Pancreas (tissue), 10 donors: ENCODE results near the gene SPP1. TPM values are rescaled to one million over a fixed set of nuclear protein-coding genes. Genes with fewer than 3 reads are reported as not detected.
"Not testable (repeated sequence)": the region's sequence is repeated elsewhere in the genome, so short reads cannot be mapped to it uniquely, and the experiment has no call there.

Source experiments
- ATAC-seq, 4 donors: fragments of 200-7000 bp; cut with Tn5 transposase; one replicate each; pipeline versions ENCODE4 v1.8.0 to v1.9.1; 2020; ENCODE audit warnings: mild to moderate bottlenecking in 4 of 4, moderate library complexity in 4 of 4
- DNase-seq, 6 donors: peaks; one replicate each; pipeline ENCODE4 v3.0.0-alpha.2; 2020
- FAIRE-seq: peaks from 2 replicates; lab custom pipeline; 2012; peaks lifted over from hg19 to GRCh38; lab: Jason Lieb, UNC
- H3K27ac ChIP-seq, 4 donors: fragments of 200-600 bp; sonication (generic); 1 replicate in 3 of 4; 2 replicates in 1 of 4; pipeline versions ENCODE4 v1.5.0 to v1.8.0; 2020
- H3K27me3 ChIP-seq, 4 donors: fragments of 200-600 bp; one replicate each; pipeline ENCODE4 v1.8.0; 2021
- H3K36me3 ChIP-seq, 3 donors: fragments of 200-600 bp; sonication (generic) in 1 of 3; one replicate each; pipeline versions ENCODE4 v1.5.0 to v1.8.0; 2020 to 2021
- H3K4me1 ChIP-seq, 3 donors: fragments of 200-600 bp; one replicate each; pipeline ENCODE4 v1.8.0; 2021
- H3K4me3 ChIP-seq, 4 donors: fragments of 200-600 bp; sonication (generic) in 2 of 4; one replicate each; pipeline versions ENCODE4 v1.5.0 to v1.8.0; 2020 to 2021
- H3K9me3 ChIP-seq, 4 donors: fragments of 200-600 bp; one replicate each; pipeline ENCODE4 v1.8.0; 2021
- CTCF ChIP-seq, 4 donors: fragments of 200-600 bp; sonication (generic) in 3 of 4; IDR thresholded peaks; one replicate each; pipeline versions ENCODE4 v1.5.0 to v1.8.0; 2021; ENCODE audit warnings: antibody characterized with exemption in 4 of 4
- WGBS, 2 donors: extraction: QIAGEN DNeasy Blood & Tissue Kit; methylation state at CpG; one replicate each; pipeline ENCODE4 v1.1.7; 2013; 5-methylcytosine and 5-hydroxymethylcytosine counted together
- intact Hi-C, 3 donors: fragments of 100-400 bp; cut with DNase I; formaldehyde crosslinking; loops; one replicate each; pipeline versions ENCODE4 v1.11.1 to v1.14.2; 2022
- polyA plus RNA-seq, 2 donors: library from polyadenylated mRNA; stranded (reverse); fragments of 200-250 nt; gene quantifications; one replicate each; pipeline ENCODE4 v1.2.3, GENCODE V29; 2013
- total RNA-seq, 6 donors: library from RNA; stranded (reverse); fragmentation: NEBNext Ultra II Directional in 4 of 6; extraction: Animal tissue kit (Norgen Biotek cat#: 25700) in 4 of 6; gene quantifications; one replicate each; pipeline versions ENCODE4 v1.2.1 to v1.2.4, GENCODE V29; 2021 to 2023
- donor health status: healthy with polysubstance abuse.
- donor health status: DM: no; HTN: no; CAD: no; lungs with moderate emphysema.
- donor health status: DM: no; HTN: no; CAD: no.
- donor health status: control.
- donor health status: control.
- donor health status: Bipolar disorder and iron deficiency.
- donor health status: DM: yes; HTN: yes; CAD: no.
- donor health status: DM: no; HTN: no; CAD: no.
- donor health status: DM: no; HTN: no; CAD: no.
- donor health status: DM: yes; HTN: yes; CAD: no.

The SPP1 gene
- total and polyA plus RNA-seq, 8 donors = 55.4 to 1,351 (median 166) TPM

GRCh38 chr4:87989765-87990164 is 14.3 kb downstream of the SPP1 start:
- Histone ChIP-seq H3K27ac (no peak overlapping the region), H3K9me3 (no peaks in the 10 kb centered on the region), H3K27me3 (no peaks in the 10 kb centered on the region), H3K4me3 (no peak overlapping the region), H3K4me1 (peaks cover 0 to 3% (median 0%) of the 10 kb centered on the region in 3 donors), H3K36me3 (no peaks in the 10 kb centered on the region)
- FAIRE-seq (no peak), DNase-seq (no peak), ATAC-seq (no peak)
- intact Hi-C loops = loop anchor here in 2 of 3 donors (5.0 to 10.0 kb wide), 2 partner anchors 137 to 305 kb away; no protein-coding TSS in a partner anchor
- 83 to 88% methylated on average over 4 of the region's 4 CpGs for WGBS, 2 donors
- TF ChIP-seq CTCF (IDR thresholded peaks at IDR 0.05) = no peak

GRCh38 chr4:87995435-87995834 is 19.9 kb downstream of the SPP1 start:
- H3K4me1 ChIP-seq = no peaks in the 10 kb centered on the region
- intact Hi-C loops = no loop called here
- no peak overlapping the region for H3K4me3 ChIP-seq
- no peak for ATAC-seq
- FAIRE-seq = no peak
- H3K27me3 ChIP-seq = no peaks in the 10 kb centered on the region
- WGBS, 2 donors = 67 to 89% methylated on average over 3 of the region's 3 CpGs
- no peak for DNase-seq
- no peaks in the 10 kb centered on the region for H3K36me3 ChIP-seq
- no peaks in the 10 kb centered on the region for H3K9me3 ChIP-seq
- no peak overlapping the region for H3K27ac ChIP-seq
- TF ChIP-seq CTCF (IDR thresholded peaks at IDR 0.05) = no peak

GRCh38 chr4:87999191-87999691 is 23.7 kb downstream of the SPP1 start:
- H3K9me3 ChIP-seq, DNase-seq, H3K27me3 ChIP-seq, FAIRE-seq, H3K27ac ChIP-seq, H3K4me3 ChIP-seq, ATAC-seq, H3K4me1 ChIP-seq, intact Hi-C loops, H3K36me3 ChIP-seq: not testable (repeated sequence)
- WGBS, 2 donors = 79 to 82% methylated on average over 2 of the region's 2 CpGs

GRCh38 chr4:88001871-88002270 is 26.4 kb downstream of the SPP1 start:
- ATAC-seq = no peak
- intact Hi-C loops = no loop called here
- Histone ChIP-seq H3K9me3 (no peaks in the 10 kb centered on the region), H3K4me1 (no peaks in the 10 kb centered on the region), H3K27me3 (no peaks in the 10 kb centered on the region), H3K36me3 (no peaks in the 10 kb centered on the region), H3K4me3 (no peak overlapping the region), H3K27ac (peak overlapping the region in 1 of 4 donors; percentile 15)
- DNase-seq = no peak
- no peak for TF ChIP-seq CTCF (IDR thresholded peaks at IDR 0.05)
- 70 to 72% methylated on average over 3 of the region's 3 CpGs for WGBS, 2 donors
- no peak for FAIRE-seq

- WGBS, 2 donors = 36 to 37% methylated on average over 4 of the region's 4 CpGs
- Histone ChIP-seq H3K9me3 (no peaks in the 10 kb centered on the region), H3K4me3 (no peak overlapping the region), H3K27ac (peak overlapping the region in 2 of 4 donors; percentile 15 to 44), H3K27me3 (no peaks in the 10 kb centered on the region), H3K36me3 (no peaks in the 10 kb centered on the region), H3K4me1 (no peaks in the 10 kb centered on the region)
- intact Hi-C loops = no loop called here
- DNase-seq (no peak), ATAC-seq (no peak), FAIRE-seq (no peak)
- TF ChIP-seq CTCF (IDR thresholded peaks at IDR 0.05) = no peak
Observed at GRCh38 chr4:88002786-88003185, 27.3 kb downstream of the SPP1 start.
